Tibial nerve (tissue), 4 donors: ENCODE data around the gene HID1. TPM values are rescaled to one million over a fixed set of nuclear protein-coding genes. Genes with fewer than 3 reads are reported as not detected.
"Not testable (repeated sequence)": the region's sequence is repeated elsewhere in the genome, so short reads cannot be mapped to it uniquely, and the experiment has no call there.

Experiments
- DNase-seq, 2 donors: peaks; one replicate each; pipeline ENCODE4 v3.0.0-alpha.2; 2019; ENCODE audit warnings: low spot score in 2 of 2
- H3K27ac ChIP-seq, 4 donors: fragments of 200-600 bp; sonication (generic) in 3 of 4; one replicate each; pipeline ENCODE4 v1.5.1; 2017 to 2019; ENCODE audit warnings: mild to moderate bottlenecking in 1 of 4
- H3K27me3 ChIP-seq, 2 donors: fragments of 200-600 bp; sonication (generic) in 1 of 2; one replicate each; pipeline versions ENCODE4 v1.5.1 to v1.6.0; 2017 to 2019
- H3K36me3 ChIP-seq, 3 donors: fragments of 200-600 bp; sonication (generic); one replicate each; pipeline ENCODE4 v1.5.1; 2018 to 2019
- H3K4me1 ChIP-seq, 4 donors: fragments of 200-600 bp; sonication (generic) in 3 of 4; one replicate each; pipeline ENCODE4 v1.5.1; 2017 to 2019
- H3K4me3 ChIP-seq, 4 donors: fragments of 200-600 bp; sonication (generic) in 3 of 4; one replicate each; pipeline ENCODE4 v1.5.1; 2017 to 2019; ENCODE audit warnings: mild to moderate bottlenecking in 1 of 4, moderate library complexity in 1 of 4
- H3K9me3 ChIP-seq, 4 donors: fragments of 200-600 bp; sonication (generic) in 3 of 4; one replicate each; pipeline ENCODE4 v1.5.1; 2017 to 2019
- EP300 ChIP-seq, 2 donors: sonication (generic); formaldehyde crosslinking; IDR thresholded peaks; one replicate each; pipeline ENCODE4 v1.6.1; 2017; ENCODE audit warnings: antibody characterized with exemption in 2 of 2, mild to moderate bottlenecking in 1 of 2
- POLR2A ChIP-seq, 2 donors: fragments of 450-650 bp; IDR thresholded peaks; one replicate each; pipeline ENCODE4 v1.6.1; 2017; ENCODE audit warnings: antibody characterized with exemption in 2 of 2, mild to moderate bottlenecking in 2 of 2, moderate library complexity in 2 of 2
- WGBS, 2 donors: methylation state at CpG; one replicate each; pipeline ENCODE4 v1.1.5; 2018; 5-methylcytosine and 5-hydroxymethylcytosine counted together
- total RNA-seq, 4 donors: library from RNA; depleted of rRNA; stranded (reverse); fragments of >200 nt; gene quantifications; one replicate each; pipeline ENCODE4 v1.1.0, GENCODE V29; 2016
- TF ChIP-seq, protein P1 (sequence below), 5 experiments: fragments of 200-600 bp in 3 of 5; fragments of 450-650 bp in 2 of 5; sonication (generic) in 3 of 5; IDR thresholded peaks; one replicate each; pipeline ENCODE4 v1.5.1; 2016 to 2019; ENCODE audit warnings: antibody characterized with exemption in 5 of 5, mild to moderate bottlenecking in 3 of 5, moderate library complexity in 2 of 5

HID1 gene
- total RNA-seq, 4 donors from 2014 or later, result 5.7 to 11.6 (median 8.9) TPM

DNA sequence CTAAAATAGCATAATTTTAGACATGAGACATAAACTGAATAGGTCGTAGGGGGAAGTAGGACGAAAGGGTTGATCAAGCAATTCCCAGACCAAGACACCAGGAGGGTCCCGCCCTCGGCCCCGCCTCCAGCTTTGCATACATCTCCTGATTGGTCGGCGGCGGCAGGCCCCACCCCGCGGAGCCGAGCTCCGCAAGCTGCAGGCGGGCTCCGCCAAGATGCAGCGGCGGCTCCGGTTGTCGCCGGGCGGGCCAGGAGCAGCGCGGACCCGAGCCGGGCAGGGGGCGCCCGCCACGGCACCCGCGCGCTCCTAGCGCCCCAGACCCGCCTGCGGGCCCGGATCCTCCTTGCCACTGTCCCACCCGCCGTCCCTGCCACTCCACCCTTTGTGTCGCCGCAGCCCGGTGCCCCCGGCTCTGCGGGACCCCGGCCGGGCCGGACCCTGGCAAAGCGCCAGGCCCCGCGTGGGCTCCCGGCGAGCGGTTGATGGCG, 14.9 kb upstream of the HID1 start, which contains the start of gene CDR2L:
Gene CDR2L (plus strand): TSS at position 215 of the 491 bp plus-strand sequence. CDS start 412 bp downstream, outside the sequence.
- no peaks in the 10 kb centered on the region for H3K36me3 ChIP-seq
- H3K4me3 ChIP-seq, result peak within 1 kb of the TSS; percentile 63 to 99 (median 72)
- peak within 1 kb of the TSS; percentile 80 to 96 (median 89) for H3K27ac ChIP-seq
- H3K9me3 ChIP-seq, result no peaks in the 10 kb centered on the region
- H3K27me3 ChIP-seq, result no peaks in the 10 kb centered on the region
- DNase-seq, result peak; percentile 97 to 98
- H3K4me1 ChIP-seq, result peaks cover 0 to 36% (median 13%) of the 10 kb centered on the region in 4 donors
- TF ChIP-seq, protein P1, sequence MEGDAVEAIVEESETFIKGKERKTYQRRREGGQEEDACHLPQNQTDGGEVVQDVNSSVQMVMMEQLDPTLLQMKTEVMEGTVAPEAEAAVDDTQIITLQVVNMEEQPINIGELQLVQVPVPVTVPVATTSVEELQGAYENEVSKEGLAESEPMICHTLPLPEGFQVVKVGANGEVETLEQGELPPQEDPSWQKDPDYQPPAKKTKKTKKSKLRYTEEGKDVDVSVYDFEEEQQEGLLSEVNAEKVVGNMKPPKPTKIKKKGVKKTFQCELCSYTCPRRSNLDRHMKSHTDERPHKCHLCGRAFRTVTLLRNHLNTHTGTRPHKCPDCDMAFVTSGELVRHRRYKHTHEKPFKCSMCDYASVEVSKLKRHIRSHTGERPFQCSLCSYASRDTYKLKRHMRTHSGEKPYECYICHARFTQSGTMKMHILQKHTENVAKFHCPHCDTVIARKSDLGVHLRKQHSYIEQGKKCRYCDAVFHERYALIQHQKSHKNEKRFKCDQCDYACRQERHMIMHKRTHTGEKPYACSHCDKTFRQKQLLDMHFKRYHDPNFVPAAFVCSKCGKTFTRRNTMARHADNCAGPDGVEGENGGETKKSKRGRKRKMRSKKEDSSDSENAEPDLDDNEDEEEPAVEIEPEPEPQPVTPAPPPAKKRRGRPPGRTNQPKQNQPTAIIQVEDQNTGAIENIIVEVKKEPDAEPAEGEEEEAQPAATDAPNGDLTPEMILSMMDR (IDR thresholded peaks at IDR 0.05), result peak in 1 of 5 experiments; percentile 17
- TF ChIP-seq POLR2A (IDR thresholded peaks at IDR 0.05), result peak; percentile 93 to 96
- TF ChIP-seq EP300 (IDR thresholded peaks at IDR 0.05), result peak in 1 of 2 donors; percentile 79
- WGBS, 2 donors, result 0% methylated on average over 20 to 31 of the region's 51 CpGs

DNA sequence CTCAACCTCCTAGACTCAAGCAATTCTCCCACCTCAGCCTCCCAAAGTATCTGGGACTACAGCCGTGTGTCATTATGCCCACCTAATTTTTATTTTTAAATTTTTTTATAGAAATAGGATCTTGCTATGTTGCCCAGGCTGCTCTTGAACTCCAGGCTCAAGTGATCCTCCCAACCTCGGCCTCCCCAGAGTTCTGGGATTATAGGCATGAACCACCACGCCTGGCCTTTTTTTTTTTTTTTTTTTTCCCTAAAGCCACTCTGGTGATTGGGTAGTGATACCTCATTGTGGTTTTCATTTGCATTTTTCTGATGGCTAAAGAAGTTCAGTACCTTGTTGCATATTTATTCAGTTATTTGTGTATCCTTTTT, 13.6 kb upstream of the HID1 start:
- no peak overlapping the region for H3K27ac ChIP-seq
- H3K36me3 ChIP-seq, result no peaks in the 10 kb centered on the region
- no peaks in the 10 kb centered on the region for H3K9me3 ChIP-seq
- WGBS, 2 donors, result 95 to 96% methylated on average over 3 of the region's 3 CpGs
- no peak for DNase-seq
- H3K27me3 ChIP-seq, result no peaks in the 10 kb centered on the region
- H3K4me3 ChIP-seq, result no peak overlapping the region
- TF ChIP-seq EP300 (IDR thresholded peaks at IDR 0.05) (no peak), POLR2A (IDR thresholded peaks at IDR 0.05) (no peak)
- TF ChIP-seq, protein P1 (IDR thresholded peaks at IDR 0.05), result no peak
- peaks cover 0 to 47% (median 22%) of the 10 kb centered on the region in 4 donors for H3K4me1 ChIP-seq

DNA sequence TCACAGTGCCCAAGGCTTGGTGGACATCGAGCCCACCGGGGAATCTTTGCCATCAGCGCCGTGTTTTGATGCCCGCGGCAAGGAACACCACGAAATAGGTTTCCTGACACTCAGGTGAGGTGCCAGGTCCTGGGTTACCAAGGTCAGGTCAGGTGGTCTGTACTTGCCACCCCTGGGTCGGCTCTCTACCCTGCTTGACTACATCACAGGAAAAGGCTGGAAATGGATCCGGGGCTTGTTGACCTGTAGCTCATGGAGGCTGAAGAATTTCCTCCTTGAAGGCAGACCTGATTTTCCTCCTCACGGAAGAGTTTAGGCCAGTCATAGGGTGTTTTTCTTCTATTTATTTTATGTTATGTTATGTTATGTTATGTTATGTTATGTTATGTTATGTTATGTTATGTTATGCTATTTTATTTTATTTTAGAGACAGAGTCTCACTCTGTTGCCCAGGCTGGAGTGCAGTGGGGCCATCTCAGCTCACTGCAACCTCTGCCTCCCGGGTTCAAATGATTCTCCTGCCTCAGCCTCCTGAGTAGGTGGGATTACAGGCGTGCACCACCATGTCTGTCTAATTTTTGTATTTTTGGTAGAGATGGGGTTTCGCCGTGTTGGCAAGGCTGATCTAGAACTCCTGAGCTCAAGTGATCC, 10.2 kb upstream of the HID1 start:
- 31 to 35% methylated on average over 14 of the region's 14 CpGs for WGBS, 2 donors
- not testable (repeated sequence) for H3K27me3 ChIP-seq

DNA sequence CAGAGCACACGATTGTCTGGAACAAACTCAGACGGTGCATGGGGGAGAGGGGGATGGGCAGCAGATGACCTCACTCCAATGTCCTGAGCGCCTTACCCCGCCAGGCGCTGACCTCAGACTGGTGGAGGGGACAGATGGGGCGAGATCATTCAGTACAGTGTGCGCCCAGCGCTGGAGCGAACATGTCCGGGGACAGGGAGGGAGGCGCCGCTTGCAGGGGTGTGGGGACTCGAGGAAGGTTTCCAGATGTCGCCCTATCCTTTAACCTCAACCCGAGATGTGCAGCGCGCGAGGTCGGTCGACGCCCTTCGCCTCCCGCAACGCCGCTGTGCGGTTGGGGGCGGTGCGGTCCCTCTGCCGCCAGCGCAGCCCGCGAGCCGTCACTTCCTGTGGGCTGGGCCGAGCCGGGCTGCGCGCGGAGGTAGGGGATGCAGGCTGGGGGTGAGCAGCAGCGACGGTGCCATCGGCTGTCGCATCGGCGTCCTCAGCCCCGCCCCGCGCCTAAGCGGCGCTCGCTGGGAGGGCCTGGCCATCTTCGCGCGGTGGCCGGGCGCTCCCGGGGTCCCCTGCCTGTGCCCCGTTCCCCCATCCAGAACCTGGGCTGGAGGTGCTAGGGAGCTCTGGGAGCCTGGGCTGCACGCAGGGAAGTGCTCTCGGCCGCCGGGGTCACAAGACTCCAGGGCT, 9.6 kb upstream of the HID1 start:
- Histone ChIP-seq H3K27ac (peak overlapping the region; percentile 75 to 92 (median 87)), H3K27me3 (no peaks in the 10 kb centered on the region), H3K9me3 (no peaks in the 10 kb centered on the region), H3K36me3 (no peaks in the 10 kb centered on the region), H3K4me3 (peak overlapping the region; percentile 38 to 83 (median 72)), H3K4me1 (peaks cover 0 to 28% (median 14%) of the 10 kb centered on the region in 4 donors)
- WGBS, 2 donors, result 1 to 2% methylated on average over 27 to 58 of the region's 61 CpGs
- peak; percentile 27 to 49 for DNase-seq
- TF ChIP-seq POLR2A (IDR thresholded peaks at IDR 0.05) (peak; percentile 36 to 57), EP300 (IDR thresholded peaks at IDR 0.05) (peak in 1 of 2 donors; percentile 71)
- TF ChIP-seq, protein P1 (IDR thresholded peaks at IDR 0.05), result peak in 2 of 5 experiments; percentile 37 to 50

More for the DNA sequence above, 10.2 kb upstream of the HID1 start:
- peak overlapping the region; percentile 75 to 92 (median 87) for H3K27ac ChIP-seq
- not testable (repeated sequence) for H3K36me3 ChIP-seq, H3K9me3 ChIP-seq, DNase-seq
- H3K4me1 ChIP-seq, result peaks cover 0 to 30% (median 14%) of the 10 kb centered on the region in 4 donors
- H3K4me3 ChIP-seq, result peak overlapping the region; percentile 38 to 83 (median 72)

DNA sequence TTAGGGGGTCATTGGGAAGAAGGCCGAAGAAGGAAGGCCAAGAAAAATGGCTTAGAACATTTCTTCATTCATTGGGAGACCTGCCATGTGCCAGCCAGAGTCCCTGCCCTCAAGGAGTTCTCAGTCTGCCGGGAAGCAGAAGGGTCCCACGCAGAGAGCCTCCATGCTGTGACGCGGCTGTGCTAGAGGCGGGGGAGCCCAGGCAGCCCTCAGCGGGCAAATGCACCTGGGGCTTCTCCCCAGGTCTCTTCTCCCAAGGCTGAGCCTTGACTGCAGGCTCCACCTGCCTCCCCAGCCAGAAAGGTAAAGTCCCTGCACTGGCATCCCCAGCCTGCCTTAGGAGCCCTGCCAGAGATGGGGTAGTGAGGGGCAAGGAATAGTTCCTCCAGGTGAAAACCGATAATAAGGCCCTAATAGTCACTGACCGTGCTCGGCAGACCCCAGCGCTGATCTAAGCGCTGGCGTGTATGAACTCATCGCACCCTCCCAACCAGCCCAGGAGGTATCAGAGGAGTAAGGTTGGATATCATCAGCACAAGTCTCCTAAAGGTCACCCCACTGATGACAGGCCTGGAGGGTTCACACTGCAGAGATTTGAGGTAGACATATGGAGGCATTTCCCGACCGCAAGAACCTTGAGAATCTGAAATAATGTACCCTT, 8.9 kb upstream of the HID1 start:
- no peak for TF ChIP-seq EP300 (IDR thresholded peaks at IDR 0.05)
- TF ChIP-seq, protein P1 (IDR thresholded peaks at IDR 0.05), result no peak
- TF ChIP-seq POLR2A (IDR thresholded peaks at IDR 0.05), result no peak
- H3K36me3 ChIP-seq, result no peaks in the 10 kb centered on the region
- peak overlapping the region; percentile 75 to 92 (median 87) for H3K27ac ChIP-seq
- WGBS, 2 donors, result 46 to 65% methylated on average over 14 to 16 of the region's 16 CpGs
- H3K9me3 ChIP-seq, result no peaks in the 10 kb centered on the region
- no peak for DNase-seq
- H3K27me3 ChIP-seq, result no peaks in the 10 kb centered on the region
- H3K4me1 ChIP-seq, result peaks cover 0 to 22% (median 12%) of the 10 kb centered on the region in 4 donors
- peak overlapping the region; percentile 38 to 83 (median 72) for H3K4me3 ChIP-seq
